RWPE2 (cell line): ENCODE measurements around the gene MYG1.

Experiments
- ATAC-seq: fragments of 200-7000 bp; cut with Tn5 transposase; 3 replicates; pipeline ENCODE4 v1.9.1; 2021; ENCODE audit warnings: low read depth
- DNase-seq: peaks from one replicate; pipeline ENCODE4 v3.0.0-alpha.2; 2020; ENCODE audit warnings: low spot score
- H3K27ac ChIP-seq: fragments of 450-650 bp; 2 replicates; pipeline ENCODE4 v1.5.1; 2017; ENCODE audit warnings: mild to moderate bottlenecking; ENCODE audit not compliant: poor library complexity, severe bottlenecking
- H3K27me3 ChIP-seq: fragments of 250-450 bp; sonication (Bioruptor Pico); 2 replicates; pipeline ENCODE4 v1.5.1; 2021; ENCODE audit warnings: mild to moderate bottlenecking, moderate library complexity; ENCODE audit not compliant: insufficient read depth, poor library complexity, severe bottlenecking
- H3K36me3 ChIP-seq: fragments of 250-450 bp; sonication (Bioruptor Pico); 2 replicates; pipeline ENCODE4 v1.5.1; 2020; ENCODE audit warnings: low read depth, mild to moderate bottlenecking, moderate library complexity
- H3K4me1 ChIP-seq: fragments of 250-450 bp; sonication (Bioruptor Pico); 2 replicates; pipeline ENCODE4 v1.5.1; 2021; ENCODE audit warnings: mild to moderate bottlenecking, moderate library complexity; ENCODE audit not compliant: insufficient read depth, poor library complexity, severe bottlenecking
- H3K4me3 ChIP-seq: fragments of 250-450 bp; sonication (Bioruptor Pico); 2 replicates; pipeline ENCODE4 v1.5.1; 2021; ENCODE audit warnings: mild to moderate bottlenecking, moderate library complexity; ENCODE audit not compliant: severe bottlenecking
- H3K9me3 ChIP-seq: fragments of 250-450 bp; sonication (Bioruptor Pico); 2 replicates; pipeline ENCODE4 v1.5.1; 2021; ENCODE audit warnings: mild to moderate bottlenecking, moderate library complexity; ENCODE audit not compliant: severe bottlenecking
- CTCF ChIP-seq: fragments of 450-650 bp; IDR thresholded peaks from one replicate; pipeline ENCODE4 v1.5.1; 2017; ENCODE audit warnings: mild to moderate bottlenecking, moderate library complexity; ENCODE audit not compliant: poor library complexity, severe bottlenecking

MYG1 gene

GRCh38 chr12:53299454-53300180 lies at the start of gene MYG1:
MYG1 (plus strand) TSS chr12:53299695; CDS start chr12:53299738, 43 bp downstream.
- ATAC-seq, result peak; percentile 80
- peaks cover 55% of the 10 kb centered on the region for H3K36me3 ChIP-seq

GRCh38 chr12:53251477-53252348 lies 47.8 kb upstream of the MYG1 start:
- Histone ChIP-seq H3K27me3 (no peaks in the 10 kb centered on the region), H3K9me3 (no peaks in the 10 kb centered on the region), H3K4me1 (peaks cover 6% of the 10 kb centered on the region), H3K27ac (peak overlapping the region; percentile 53), H3K4me3 (peak overlapping the region; percentile 77), H3K36me3 (no peaks in the 10 kb centered on the region; the same call in 1 of the 2 replicates)
- ATAC-seq (peak; percentile 77), DNase-seq (no peak)
- TF ChIP-seq CTCF, result peak; percentile 46

More at GRCh38 chr12:53299454-53300180, at the start of gene MYG1:
- peak; percentile 84 for DNase-seq
- Histone ChIP-seq H3K27me3 (no peaks in the 10 kb centered on the region), H3K27ac (peak within 1 kb of the TSS; percentile 50), H3K4me3 (peak within 1 kb of the TSS; percentile 56), H3K9me3 (no peaks in the 10 kb centered on the region), H3K4me1 (peaks cover 11% of the 10 kb centered on the region)
- TF ChIP-seq CTCF, result no peak

- TF ChIP-seq CTCF, result peak; percentile 5
- no peaks in the 10 kb centered on the region for H3K9me3 ChIP-seq
- H3K36me3 ChIP-seq, result no peaks in the 10 kb centered on the region; the same call in 1 of the 2 replicates
- peak; percentile 46 for ATAC-seq
- peaks cover 6% of the 10 kb centered on the region for H3K4me1 ChIP-seq
- no peak for DNase-seq
- peak overlapping the region; percentile 77 for H3K4me3 ChIP-seq
- peak overlapping the region; percentile 53 for H3K27ac ChIP-seq
- no peaks in the 10 kb centered on the region for H3K27me3 ChIP-seq
Observed at GRCh38 chr12:53252349-53252916, 47.1 kb upstream of the MYG1 start.

GRCh38 chr12:53253298-53253697 lies 46.2 kb upstream of the MYG1 start:
- H3K4me1 ChIP-seq, result peaks cover 6% of the 10 kb centered on the region
- no peak overlapping the region for H3K4me3 ChIP-seq

More at GRCh38 chr12:53253298-53253697, 46.2 kb upstream of the MYG1 start:
- ATAC-seq (no peak), DNase-seq (no peak)
- no peaks in the 10 kb centered on the region for H3K9me3 ChIP-seq
- H3K36me3 ChIP-seq, result no peaks in the 10 kb centered on the region; the same call in 1 of the 2 replicates
- no peak overlapping the region for H3K27ac ChIP-seq
- H3K27me3 ChIP-seq, result no peaks in the 10 kb centered on the region
- no peak for TF ChIP-seq CTCF
